KMS-11 (cell line): ENCODE data around the gene HS6ST3.

Source experiments
- H2AFZ ChIP-seq: fragments of 200-600 bp; sonication (generic); 2 replicates; pipeline ENCODE4 v1.6.1; 2016; ENCODE audit warnings: antibody characterized with exemption, mixed run types, low read depth
- H3K27ac ChIP-seq: fragments of 200-600 bp; sonication (generic); 2 replicates; pipeline ENCODE4 v1.6.1; 2016; ENCODE audit warnings: mild to moderate bottlenecking, mixed run types
- H3K27me3 ChIP-seq: fragments of 200-600 bp; sonication (generic); 2 replicates; pipeline ENCODE4 v1.6.1; 2017; ENCODE audit warnings: mild to moderate bottlenecking, low read depth, mixed run types, moderate library complexity; ENCODE audit not compliant: insufficient read depth
- H3K36me3 ChIP-seq: fragments of 200-600 bp; sonication (generic); 2 replicates; pipeline ENCODE4 v1.6.1; 2017; ENCODE audit warnings: mild to moderate bottlenecking, mixed run types; ENCODE audit not compliant: insufficient read depth
- H3K4me1 ChIP-seq: fragments of 200-600 bp; sonication (generic); 2 replicates; pipeline ENCODE4 v1.6.1; 2016; ENCODE audit warnings: mild to moderate bottlenecking, low read depth, mixed run types; ENCODE audit not compliant: poor library complexity, severe bottlenecking
- H3K4me2 ChIP-seq: fragments of 200-600 bp; sonication (generic); 2 replicates; pipeline ENCODE4 v1.7.0; 2016; ENCODE audit warnings: mild to moderate bottlenecking, mixed run types
- H3K4me3 ChIP-seq: fragments of 200-600 bp; sonication (generic); IDR thresholded peaks from 2 replicates; pipeline ENCODE4 v1.6.1; 2017; ENCODE audit warnings: low read depth, low read length, mixed read lengths; ENCODE audit not compliant: insufficient read depth
- H3K79me2 ChIP-seq: fragments of 200-600 bp; sonication (generic); 2 replicates; pipeline ENCODE4 v1.6.1; 2016; ENCODE audit warnings: low read depth, mixed run types; ENCODE audit not compliant: insufficient read depth
- H3K9ac ChIP-seq: fragments of 200-600 bp; sonication (generic); 2 replicates; pipeline ENCODE4 v1.6.1; 2016; ENCODE audit warnings: mild to moderate bottlenecking, mixed run types
- H4K20me1 ChIP-seq: fragments of 200-600 bp; sonication (generic); 2 replicates; pipeline ENCODE4 v1.6.1; 2016; ENCODE audit warnings: mild to moderate bottlenecking, mixed run types; ENCODE audit not compliant: insufficient read depth
- CTCF ChIP-seq: fragments of 200-600 bp; sonication (generic); conservative IDR thresholded peaks from 2 replicates; pipeline ENCODE4 v1.6.1; 2017; ENCODE audit warnings: low read depth, mild to moderate bottlenecking, antibody characterized with exemption, low read length, moderate library complexity, mixed read lengths

HS6ST3 gene

GRCh38 chr13:96181911-96182310 lies 92.0 kb downstream of the HS6ST3 start:
- Histone ChIP-seq H3K36me3 (no peaks in the 10 kb centered on the region), H3K4me1 (no peaks in the 10 kb centered on the region), H3K79me2 (no peaks in the 10 kb centered on the region), H4K20me1 (no peaks in the 10 kb centered on the region), H3K27ac (no peak overlapping the region), H3K4me2 (no peak overlapping the region), H3K4me3 (no peak overlapping the region), H2AFZ (no peak overlapping the region), H3K9ac (no peak overlapping the region), H3K27me3 (no peaks in the 10 kb centered on the region)
- TF ChIP-seq CTCF, result no peak

- no peaks in the 10 kb centered on the region for H4K20me1 ChIP-seq
- no peaks in the 10 kb centered on the region for H3K36me3 ChIP-seq
- H3K79me2 ChIP-seq, result no peaks in the 10 kb centered on the region
- H3K27me3 ChIP-seq, result no peaks in the 10 kb centered on the region
- H2AFZ ChIP-seq, result no peak overlapping the region
- TF ChIP-seq CTCF, result no peak
- H3K4me3 ChIP-seq, result no peak overlapping the region
- no peak overlapping the region for H3K9ac ChIP-seq
- no peak overlapping the region for H3K27ac ChIP-seq
- H3K4me1 ChIP-seq, result no peaks in the 10 kb centered on the region
- no peak overlapping the region for H3K4me2 ChIP-seq
Measured at GRCh38 chr13:96185818-96186217, 95.9 kb downstream of the HS6ST3 start.

- TF ChIP-seq CTCF, result no peak
- Histone ChIP-seq H4K20me1 (no peaks in the 10 kb centered on the region), H3K4me2 (no peak overlapping the region), H3K36me3 (no peaks in the 10 kb centered on the region), H3K27me3 (no peaks in the 10 kb centered on the region), H3K9ac (no peak overlapping the region), H3K4me1 (no peaks in the 10 kb centered on the region), H3K79me2 (no peaks in the 10 kb centered on the region), H3K4me3 (no peak overlapping the region), H3K27ac (no peak overlapping the region), H2AFZ (no peak overlapping the region)
Measured at GRCh38 chr13:96191367-96191766, 101.5 kb downstream of the HS6ST3 start.

DNA sequence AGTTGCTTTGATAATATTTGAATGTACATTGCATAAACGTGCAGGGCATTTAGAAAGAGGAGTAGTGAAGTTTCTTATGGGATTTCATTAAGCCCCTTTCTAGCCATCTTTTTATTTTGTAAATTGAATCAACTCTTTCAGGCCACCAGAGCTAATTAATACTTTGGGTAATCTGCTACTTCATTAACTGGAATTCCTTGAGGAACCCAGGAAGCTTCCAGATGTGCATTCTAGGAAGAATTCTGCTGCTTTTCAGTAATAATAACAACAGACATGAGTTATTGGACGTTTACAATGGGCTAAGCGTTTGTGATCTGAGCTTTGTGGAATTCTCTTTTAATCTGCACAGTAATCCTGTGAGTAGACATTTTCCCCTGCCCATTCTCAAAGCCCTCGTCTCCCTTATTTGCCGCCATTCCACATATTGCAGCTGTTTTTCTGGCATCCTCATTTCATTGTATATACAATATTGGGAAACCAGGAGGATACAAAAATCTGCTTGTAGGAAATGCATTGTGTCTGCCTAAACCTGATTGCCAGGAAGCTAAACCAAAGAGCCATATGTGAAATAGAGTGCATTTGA lies 103.9 kb downstream of the HS6ST3 start:
- no peaks in the 10 kb centered on the region for H3K36me3 ChIP-seq
- no peak overlapping the region for H3K4me3 ChIP-seq
- TF ChIP-seq CTCF, result no peak
- H4K20me1 ChIP-seq, result no peaks in the 10 kb centered on the region
- H3K27ac ChIP-seq, result no peak overlapping the region
- no peaks in the 10 kb centered on the region for H3K79me2 ChIP-seq
- no peak overlapping the region for H2AFZ ChIP-seq
- no peak overlapping the region for H3K4me2 ChIP-seq
- no peak overlapping the region for H3K9ac ChIP-seq
- H3K27me3 ChIP-seq, result no peaks in the 10 kb centered on the region
- H3K4me1 ChIP-seq, result no peaks in the 10 kb centered on the region

DNA sequence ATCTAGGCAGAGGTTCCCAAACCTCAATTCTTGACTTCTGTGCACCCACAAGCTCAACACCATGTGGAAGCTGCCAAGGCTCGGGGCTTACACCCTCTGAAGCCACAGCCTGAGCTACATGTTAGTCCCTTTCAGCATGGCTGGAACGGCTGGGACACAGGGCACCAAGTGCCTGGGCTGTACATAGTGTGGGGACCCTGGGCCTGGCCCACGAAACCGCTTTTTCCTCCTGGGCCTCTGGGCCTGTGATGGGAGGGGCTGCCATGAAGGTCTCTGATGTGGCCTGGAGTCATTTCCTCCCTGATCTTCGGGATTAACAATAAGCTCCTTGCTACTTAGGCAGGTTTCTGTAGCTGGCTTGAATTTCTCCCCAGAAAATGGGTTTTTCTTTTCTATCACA lies 108.1 kb downstream of the HS6ST3 start:
- Histone ChIP-seq H3K36me3 (no peaks in the 10 kb centered on the region), H2AFZ (no peak overlapping the region), H3K27me3 (no peaks in the 10 kb centered on the region), H4K20me1 (no peaks in the 10 kb centered on the region), H3K27ac (no peak overlapping the region), H3K4me1 (no peaks in the 10 kb centered on the region), H3K9ac (no peak overlapping the region), H3K79me2 (no peaks in the 10 kb centered on the region), H3K4me2 (no peak overlapping the region), H3K4me3 (no peak overlapping the region)
- no peak for TF ChIP-seq CTCF
